ENCODE data around the gene TNS4.

GRCh38 chr17:40483679-40484078, 17.7 kb downstream of the TNS4 start:
- TF ChIP-seq EZH2 (IDR thresholded peaks at IDR 0.05) (no peak), POLR2AphosphoS5 (IDR thresholded peaks at IDR 0.05; ENCODE audit: borderline replicate concordance, low read depth, low read length) (no peak)

Measured in SK-N-MC (cell line).